HepG2 (cell line): ENCODE data around the gene ANKRD22. TPM values are rescaled to one million over a fixed set of nuclear protein-coding genes. Genes with fewer than 3 reads are reported as not detected.

Experiments used
- ATAC-seq: fragments of 200-7000 bp; cut with Tn5 transposase; 3 replicates; pipeline ENCODE4 v1.9.1; 2020; ENCODE audit warnings: mild to moderate bottlenecking, moderate library complexity
- BruUV-seq: library from RNA; stranded (reverse); fragments of 400-500 nt; replicated peaks from 2 replicates; lab custom pipeline; 2021; lab: Mats Ljungman, UMichigan
- CTCF ChIA-PET: fragments of 300-600 bp; formaldehyde crosslinking; extraction: SDS; loops from one replicate; lab custom pipeline; 2021; ENCODE audit warnings: low total read pairs, inconsistent platforms, low intra/inter-chr PET ratio; lab: Yijun Ruan, JAX
- POLR2A ChIA-PET: fragments of 350-600 bp; sonication (Branson Sonifier 250); formaldehyde crosslinking; loops from one replicate; lab custom pipeline; 2020; ENCODE audit warnings: antibody characterized with exemption, inconsistent platforms; lab: Yijun Ruan, JAX
- DNase-seq: peaks from one replicate; pipeline ENCODE4 v3.0.0-alpha.2; 2015; ENCODE audit warnings: low spot score
- FAIRE-seq: peaks from 3 replicates; lab custom pipeline; 2011; peaks lifted over from hg19 to GRCh38; lab: Jason Lieb, UNC
- H2AFZ ChIP-seq: one replicate; pipeline ENCODE4 v1.6.1; 2011; ENCODE audit warnings: low read length, inconsistent platforms
- H3K27ac ChIP-seq: fragments of 300-600 bp; 3 replicates; pipeline ENCODE4 v1.8.0; 2011; ENCODE audit warnings: mixed run types, mild to moderate bottlenecking, mixed read lengths, low read length, inconsistent platforms; ENCODE audit not compliant: insufficient read depth; ENCODE audit errors: extremely low read length
- H3K27me3 ChIP-seq, 2 experiments: fragments of 200-600 bp in 1 of 2; 2 replicates in 1 of 2; 3 replicates in 1 of 2; pipeline versions ENCODE4 v1.6.0 to v1.8.0; 2011; ENCODE audit warnings: low read length in 2 of 2, mild to moderate bottlenecking in 2 of 2, moderate library complexity in 2 of 2, inconsistent platforms in 1 of 2; ENCODE audit not compliant: insufficient read depth in 2 of 2, control insufficient read depth in 1 of 2
- H3K36me3 ChIP-seq, 2 experiments: fragments of 200-600 bp in 1 of 2; replicated peaks in 1 of 2; 2 replicates in 1 of 2; 3 replicates in 1 of 2; pipeline versions ENCODE4 v1.5.1 to v1.8.0; 2011; ENCODE audit warnings: low read length in 2 of 2, inconsistent platforms in 1 of 2; ENCODE audit not compliant: insufficient read depth in 2 of 2, control insufficient read depth in 1 of 2
- H3K4me1 ChIP-seq: 2 replicates; pipeline ENCODE4 v1.5.1; 2012; ENCODE audit warnings: low read length, inconsistent platforms; ENCODE audit not compliant: insufficient read depth
- H3K4me2 ChIP-seq: 2 replicates; pipeline ENCODE4 v1.6.0; 2011; ENCODE audit warnings: low read depth, low read length, inconsistent platforms
- H3K4me3 ChIP-seq, 3 experiments: fragments of 200-600 bp in 1 of 3; sonication (generic), shearing (Covaris generic) in 1 of 3; replicated peaks in 1 of 3; 2 replicates each; pipeline ENCODE4 v1.5.1; 2011 to 2016; ENCODE audit warnings: low read length in 3 of 3, inconsistent platforms in 2 of 3, low read depth in 2 of 3, mild to moderate bottlenecking in 2 of 3, control low read depth in 1 of 3, mixed read lengths in 1 of 3; ENCODE audit not compliant: insufficient read depth in 1 of 3
- H3K79me2 ChIP-seq: one replicate; pipeline ENCODE4 v1.6.1; 2011; ENCODE audit warnings: low read length, inconsistent platforms; ENCODE audit not compliant: insufficient read depth
- H3K9ac ChIP-seq: 2 replicates; pipeline ENCODE4 v1.6.0; 2011; ENCODE audit warnings: mild to moderate bottlenecking, low read depth, low read length, inconsistent platforms; ENCODE audit not compliant: insufficient read depth
- H3K9me3 ChIP-seq: 2 replicates; pipeline ENCODE4 v1.5.1; 2012; ENCODE audit warnings: mild to moderate bottlenecking, low read length
- H4K20me1 ChIP-seq: 2 replicates; pipeline ENCODE4 v1.6.0; 2011; ENCODE audit warnings: inconsistent platforms, mild to moderate bottlenecking, low read length, moderate library complexity; ENCODE audit not compliant: insufficient read depth
- CBX2 ChIP-seq, 2 experiments: fragments of 200-600 bp in 1 of 2; sonication (generic); formaldehyde crosslinking in 1 of 2; IDR thresholded peaks; 2 replicates each; pipeline versions ENCODE4 v1.7.0 to v1.8.1; 2018 to 2022; ENCODE audit warnings: low read depth in 2 of 2, low read length in 1 of 2, mild to moderate bottlenecking in 1 of 2, missing genetic modification reagents in 1 of 2
- CEBPG ChIP-seq: IDR thresholded peaks from 2 replicates; pipeline ENCODE4 v1.6.1; 2016
- DDIT3 ChIP-seq: sonication (generic); formaldehyde crosslinking; IDR thresholded peaks from 2 replicates; pipeline ENCODE4 v1.4.0; 2020; ENCODE audit warnings: mild to moderate bottlenecking, missing genetic modification reagents
- HHEX ChIP-seq: IDR thresholded peaks from 2 replicates; pipeline ENCODE4 v1.6.1; 2016; ENCODE audit warnings: control low read depth
- KAT7 ChIP-seq: IDR thresholded peaks from 2 replicates; pipeline ENCODE4 v1.6.1; 2018; ENCODE audit warnings: borderline replicate concordance, missing compliant biosample characterization
- KLF13 ChIP-seq: sonication (generic); formaldehyde crosslinking; IDR thresholded peaks from 2 replicates; pipeline ENCODE4 v1.4.0; 2020; ENCODE audit warnings: mild to moderate bottlenecking, missing genetic modification reagents
- MAF1 ChIP-seq: sonication (generic); formaldehyde crosslinking; IDR thresholded peaks from 2 replicates; pipeline ENCODE4 v1.5.0; 2020; ENCODE audit warnings: missing genetic modification reagents, borderline replicate concordance
- MLLT10 ChIP-seq: sonication (generic); formaldehyde crosslinking; IDR thresholded peaks from 2 replicates; pipeline ENCODE4 v1.4.0; 2020; ENCODE audit warnings: missing genetic modification reagents
- NR2F2 ChIP-seq: IDR thresholded peaks from 2 replicates; pipeline ENCODE4 v1.6.1; 2012; ENCODE audit warnings: low read depth, inconsistent platforms, borderline replicate concordance
- SIX1 ChIP-seq: sonication (generic); formaldehyde crosslinking; IDR thresholded peaks from 2 replicates; pipeline ENCODE4 v1.4.0; 2020; ENCODE audit warnings: missing genetic modification reagents, borderline replicate concordance
- TARDBP ChIP-seq: sonication (generic); formaldehyde crosslinking; IDR thresholded peaks from 2 replicates; pipeline ENCODE4 v1.8.0; 2022; ENCODE audit warnings: mild to moderate bottlenecking, missing genetic modification reagents
- ZIK1 ChIP-seq: sonication (generic); formaldehyde crosslinking; IDR thresholded peaks from 2 replicates; pipeline ENCODE4 v1.5.0; 2020; ENCODE audit warnings: mild to moderate bottlenecking, low read depth, missing genetic modification reagents, borderline replicate concordance
- ZNF619 ChIP-seq: sonication (generic); formaldehyde crosslinking; IDR thresholded peaks from 2 replicates; pipeline ENCODE4 v1.4.0; 2020; ENCODE audit warnings: mild to moderate bottlenecking, missing genetic modification reagents
- ZNF670 ChIP-seq: sonication (generic); formaldehyde crosslinking; IDR thresholded peaks from 2 replicates; pipeline ENCODE4 v1.8.0; 2022; ENCODE audit warnings: mild to moderate bottlenecking, missing genetic modification reagents, borderline replicate concordance
- ZNF800 ChIP-seq: sonication (generic); formaldehyde crosslinking; IDR thresholded peaks from 2 replicates; pipeline ENCODE4 v1.4.0; 2020; ENCODE audit warnings: missing genetic modification reagents
- ZNF841 ChIP-seq: sonication (generic); formaldehyde crosslinking; IDR thresholded peaks from 2 replicates; pipeline ENCODE4 v1.8.1; 2023; ENCODE audit warnings: missing genetic modification reagents, borderline replicate concordance
- in situ Hi-C: cut with HindIII; loops from 2 replicates; pipeline ENCODE4 v1.10.0; 2017; ENCODE audit warnings: low pct_unique_long_range_greater_than_20kb; ENCODE audit not compliant: extremely low pct_ligation_motif_present
- intact Hi-C: fragments of 100-400 bp; cut with micrococcal nuclease; formaldehyde crosslinking; loops from one replicate; pipeline ENCODE4 v1.10.0; 2022; ENCODE audit not compliant: unreplicated experiment
- polyA plus RNA-seq, 8 experiments: library from polyadenylated mRNA; depleted of rRNA in 3 of 8; stranded (reverse) in 7 of 8; unstranded in 1 of 8; fragments of >200 nt; fragmentation: Illumina TruSeq in 4 of 8; extraction: Trizol in 4 of 8; gene quantifications; 2 replicates each; pipeline versions ENCODE4 v1.2.1 to v1.2.3, GENCODE V29; 2011 to 2016; ENCODE audit warnings: low read depth in 4 of 8, missing spikeins in 1 of 8, mixed read lengths in 1 of 8; ENCODE audit not compliant: insufficient read depth in 1 of 8
- total RNA-seq, 5 experiments: library from RNA; depleted of rRNA; stranded (reverse); fragments of >200 nt; fragmentation: Illumina TruSeq; extraction: Trizol; gene quantifications; 2 replicates each; pipeline ENCODE4 v1.2.3, GENCODE V29; 2016; ENCODE audit warnings: low read depth in 1 of 5

ANKRD22 gene
- total and polyA plus RNA-seq, 2 of the 13 experiments (the other 11 are each of a cell fraction or from before 2014, with no cell fraction given) = not detected

- no peaks in the 10 kb centered on the region for H4K20me1 ChIP-seq
- in situ Hi-C loops = no loop called here
- H3K27ac ChIP-seq = no peak overlapping the region
- TF ChIP-seq MAF1 (CRISPR knock-in tag) (no peak), ZNF841 (CRISPR knock-in tag) (no peak), ZNF800 (no peak), NR2F2 (no peak), DDIT3 (no peak), KAT7 (CRISPR knock-in tag) (no peak), CBX2 (IDR thresholded peaks at IDR 0.05; ENCODE audit: low read depth, low read length) (no peak), CBX2 (CRISPR knock-in tag; IDR thresholded peaks at IDR 0.05; ENCODE audit: low read depth) (no peak), ZIK1 (no peak), HHEX (CRISPR knock-in tag) (no peak), ZNF619 (CRISPR knock-in tag) (no peak), CEBPG (CRISPR knock-in tag) (no peak), SIX1 (no peak), TARDBP (CRISPR knock-in tag) (no peak), ZNF670 (no peak), MLLT10 (CRISPR knock-in tag) (no peak), KLF13 (no peak)
- TF ChIP-seq, all 625 proteins: peak for 0
- CTCF ChIA-PET = no interaction called here
- H2AFZ ChIP-seq = no peak overlapping the region
- H3K9ac ChIP-seq = no peak overlapping the region
- DNase-seq = no peak
- no peak for ATAC-seq
- POLR2A ChIA-PET = no interaction called here
- no peak for FAIRE-seq
- intact Hi-C loops = no loop called here
- H3K79me2 ChIP-seq = no peaks in the 10 kb centered on the region
- no peaks in the 10 kb centered on the region for H3K4me1 ChIP-seq
- BruUV-seq = no TSS peak
- no peak overlapping the region for H3K4me2 ChIP-seq
- H3K9me3 ChIP-seq = no peaks in the 10 kb centered on the region
- peaks cover 0 to 4% of the 10 kb centered on the region in 2 experiments; a peak in 1 of 5 replicates for H3K27me3 ChIP-seq
- H3K36me3 ChIP-seq = no peaks in the 10 kb centered on the region
- H3K4me3 ChIP-seq = no peak overlapping the region
Observed at GRCh38 chr10:88820748-88821401, 30.8 kb downstream of the ANKRD22 start.
